GM20431 (cell line): ENCODE measurements around the gene FBXO10.
"Not testable (repeated sequence)": the region's sequence is repeated elsewhere in the genome, so short reads cannot be mapped to it uniquely, and the experiment has no call there.

Experiments
- in situ Hi-C: fragments of 300-500 bp; cut with MseI, MboI; formaldehyde crosslinking; loops from one replicate; pipeline ENCODE4 v1.15.0; 2020; ENCODE audit warnings: low sequenced_read_pairs; ENCODE audit not compliant: unreplicated experiment

FBXO10 gene

DNA sequence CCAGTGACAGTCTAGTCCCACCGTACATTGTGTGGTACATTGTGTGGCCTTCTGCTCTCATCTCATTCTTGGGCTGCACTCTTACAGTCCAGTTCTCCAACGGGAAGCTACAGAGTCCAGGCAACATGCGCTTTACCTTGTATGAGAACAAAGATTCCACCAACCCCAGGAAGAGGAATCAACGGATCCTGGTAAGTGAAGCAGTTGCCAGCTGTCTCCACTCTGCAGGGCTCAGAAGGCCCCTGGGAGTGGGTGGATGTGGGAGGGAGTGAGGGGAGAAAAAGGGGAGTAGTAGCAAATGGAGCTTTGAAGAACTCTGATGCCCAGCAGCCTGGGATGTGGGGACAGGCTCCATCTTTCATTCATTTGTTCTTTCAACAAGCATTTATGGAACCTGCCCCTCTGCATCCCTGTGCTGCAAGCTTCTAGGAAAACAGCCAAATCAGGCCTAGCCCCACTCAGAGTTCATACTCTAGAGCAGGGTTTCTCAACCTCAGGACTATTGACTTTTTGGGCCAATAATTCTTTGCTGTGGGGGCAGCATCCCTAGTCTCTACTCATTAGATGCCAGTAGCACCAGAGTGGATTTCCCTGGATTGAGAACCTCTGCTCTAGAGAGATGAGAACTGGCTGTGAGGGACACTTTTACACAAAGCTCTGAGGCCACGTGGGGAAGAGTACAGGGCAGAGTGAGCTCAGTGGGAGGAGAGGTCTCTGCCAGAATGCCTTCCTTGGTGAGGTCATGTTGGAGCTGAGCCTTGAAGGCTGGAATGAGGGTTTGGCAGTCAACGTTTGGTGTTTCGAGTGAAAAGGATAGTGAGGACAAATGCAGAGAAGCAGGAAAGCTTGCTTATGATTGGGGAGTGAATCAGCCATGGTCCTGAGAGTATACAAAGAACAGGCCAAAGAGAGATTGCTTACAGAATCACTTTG is 89.3 kb downstream of the FBXO10 start:
- in situ Hi-C loops: loop anchor here (10.0 kb wide), 1 partner anchor 58 kb away; no protein-coding TSS in a partner anchor

- in situ Hi-C loops: loop anchor here (10.0 kb wide), 1 partner anchor 59 kb away; no protein-coding TSS in a partner anchor
These were observed 89.9 kb downstream of the FBXO10 start for GRCh38 chr9:37486256-37486615.

DNA sequence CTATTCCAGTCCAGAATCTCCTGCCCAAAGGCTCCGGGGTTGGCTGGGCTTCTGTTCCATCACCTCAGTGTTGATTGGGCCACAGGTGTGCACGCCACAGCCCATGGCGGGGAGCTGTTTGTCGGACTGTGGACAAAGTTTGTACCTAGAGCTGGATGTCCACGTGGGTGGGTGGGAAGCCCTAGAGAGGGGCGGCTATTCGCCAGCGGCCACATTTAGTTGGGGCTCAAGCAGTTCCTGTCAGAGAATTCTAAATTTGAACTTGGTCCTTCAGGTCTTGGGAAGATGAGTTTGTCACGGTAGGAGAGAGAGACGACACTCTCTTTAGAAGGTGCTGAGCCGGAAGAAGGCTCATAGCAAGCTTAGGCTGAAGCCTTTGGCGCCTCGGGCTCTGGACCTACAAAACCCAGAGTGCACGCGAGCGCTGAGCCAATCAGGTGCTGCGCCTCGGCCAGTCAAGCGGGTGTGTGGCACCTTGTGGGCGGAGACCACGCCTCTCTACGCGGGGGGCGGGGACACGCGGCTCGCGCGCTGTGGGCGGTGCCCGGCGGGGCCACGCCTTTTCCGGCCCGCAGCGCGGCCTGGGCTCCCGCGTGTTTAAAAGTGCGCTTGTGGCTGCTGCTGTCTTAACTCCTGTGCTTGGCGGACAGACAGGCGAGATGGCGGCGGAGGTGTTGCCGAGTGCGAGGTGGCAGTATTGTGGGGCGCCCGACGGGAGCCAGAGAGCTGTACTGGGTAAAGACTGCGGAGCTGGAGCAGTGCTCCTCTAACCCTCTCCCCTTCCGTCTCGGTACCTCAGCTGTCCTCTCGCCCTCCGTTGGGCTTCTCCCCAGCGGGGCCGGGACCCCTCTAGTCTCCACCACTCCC is 90.6 kb downstream of the FBXO10 start, which contains the start of gene POLR1E:
TSS of gene POLR1E (plus strand) at position 560 of the 867 bp plus-strand sequence. CDS start at position 660, 100 bp downstream.
- in situ Hi-C loops: loop anchor here (10.0 kb wide), 1 partner anchor 59 kb away; no protein-coding TSS in a partner anchor

DNA sequence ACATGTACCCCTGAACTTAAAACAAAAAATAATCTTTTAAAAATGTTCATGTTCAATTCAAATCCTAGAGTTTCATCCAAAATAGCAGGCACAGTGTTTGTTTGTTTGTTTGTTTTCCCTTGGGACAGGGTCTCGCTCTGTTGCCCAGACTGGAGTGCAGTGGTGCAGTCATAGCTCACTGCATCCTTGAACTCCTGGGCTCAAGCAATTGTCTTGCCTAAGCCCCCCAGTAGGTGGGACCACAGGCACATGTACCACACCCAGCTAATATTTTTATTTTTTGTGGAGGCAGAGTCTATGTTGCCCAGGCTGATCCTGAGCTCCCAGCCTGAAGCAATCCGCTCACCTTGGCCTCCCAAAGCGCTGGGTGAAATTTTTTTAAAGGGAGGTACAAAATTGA is 95.4 kb downstream of the FBXO10 start:
- in situ Hi-C loops: loop anchor here (10.0 kb wide), 1 partner anchor 64 kb away; no protein-coding TSS in a partner anchor

DNA sequence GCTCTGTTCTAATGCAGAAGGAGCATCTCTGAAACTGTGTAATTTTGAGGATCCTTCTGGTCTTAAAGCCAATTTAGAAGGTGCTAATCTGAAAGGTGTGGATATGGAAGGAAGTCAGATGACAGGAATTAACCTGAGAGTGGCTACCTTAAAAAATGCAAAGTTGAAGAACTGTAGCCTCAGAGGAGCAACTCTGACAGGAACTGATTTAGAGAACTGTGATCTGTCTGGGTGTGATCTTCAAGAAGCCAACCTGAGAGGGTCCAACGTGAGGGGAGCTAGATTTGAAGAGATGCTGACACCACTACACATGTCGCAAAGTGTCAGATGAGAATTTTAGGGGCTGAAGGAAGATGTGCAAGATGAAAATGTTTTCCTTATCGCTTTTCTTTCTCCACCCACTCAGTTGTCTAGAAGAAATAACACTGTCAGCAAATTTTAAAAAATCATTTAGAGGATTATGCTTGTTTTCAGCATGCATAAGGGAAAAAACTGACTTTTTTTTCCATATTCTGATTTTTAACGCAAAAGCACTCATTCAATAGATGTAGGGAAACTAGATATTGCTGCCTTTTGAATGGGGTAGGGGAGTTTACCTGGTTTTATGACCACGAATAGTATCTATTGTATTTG is 98.1 kb downstream of the FBXO10 start:
- in situ Hi-C loops: not testable (repeated sequence)

DNA sequence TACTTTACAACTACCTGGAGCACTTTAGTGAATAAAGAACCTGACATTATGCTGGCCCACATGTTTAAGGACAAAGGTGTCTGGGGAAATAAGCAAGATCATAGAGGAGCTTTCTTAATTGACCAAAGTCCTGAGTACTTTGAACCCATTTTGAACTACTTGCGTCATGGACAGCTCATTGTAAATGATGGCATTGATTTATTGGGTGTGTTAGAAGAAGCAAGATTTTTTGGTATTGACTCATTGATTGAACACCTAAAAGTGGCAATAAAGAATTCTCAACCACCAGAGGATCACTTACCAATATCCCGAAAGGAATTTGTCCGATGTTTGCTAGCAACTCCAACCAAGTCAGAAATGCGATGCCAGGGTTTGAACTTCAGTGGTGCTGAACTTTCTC is 98.7 kb downstream of the FBXO10 start:
- in situ Hi-C loops: not testable (repeated sequence)

DNA sequence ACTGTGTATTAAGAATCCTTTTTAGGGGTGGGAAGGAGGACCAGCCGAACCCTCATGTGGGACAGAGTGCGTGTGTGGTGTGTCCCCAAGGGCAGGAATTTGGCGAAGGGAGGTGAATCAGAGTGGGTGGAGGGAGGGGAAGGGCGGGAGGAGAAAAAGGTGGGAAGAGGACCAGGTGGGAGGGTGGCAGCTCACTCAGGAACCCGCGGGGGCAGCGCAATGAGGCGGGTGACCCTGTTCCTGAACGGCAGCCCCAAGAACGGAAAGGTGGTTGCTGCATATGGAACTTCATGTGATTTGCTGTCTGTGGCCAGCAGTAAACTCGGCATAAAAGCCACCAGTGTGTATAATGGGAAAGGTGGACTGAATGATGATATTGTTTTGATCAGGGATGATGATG is 99.2 kb downstream of the FBXO10 start:
- in situ Hi-C loops: no loop called here

GRCh38 chr9:37474438-37474837 is 101.7 kb downstream of the FBXO10 start:
- in situ Hi-C loops: no loop called here

- in situ Hi-C loops: not testable (repeated sequence)
These were observed 102.2 kb downstream of the FBXO10 start for GRCh38 chr9:37473982-37474381.

- in situ Hi-C loops: no loop called here
These were observed 104.1 kb downstream of the FBXO10 start for GRCh38 chr9:37471942-37472684.

DNA sequence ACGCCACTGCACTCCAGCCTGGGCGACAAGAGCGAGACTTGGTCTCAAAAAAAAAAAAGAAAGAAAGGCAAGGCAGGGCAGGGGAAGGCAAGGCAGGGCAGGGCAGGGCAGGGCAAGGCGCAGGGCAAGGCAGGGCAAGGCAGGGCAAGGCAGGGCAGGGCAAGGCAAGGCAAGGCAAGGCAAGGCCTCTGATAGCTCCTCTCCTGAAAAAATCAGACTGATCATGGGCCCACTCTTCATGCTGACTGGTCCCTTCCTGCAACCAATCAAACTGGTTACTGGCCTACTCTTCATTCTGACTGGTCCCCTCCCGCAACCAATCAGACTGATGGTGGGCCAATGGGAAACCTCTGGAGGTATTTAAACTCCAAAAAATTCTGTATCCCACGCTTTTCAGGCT is 107.6 kb downstream of the FBXO10 start:
- in situ Hi-C loops: no loop called here

GRCh38 chr9:37467530-37467929 is 108.7 kb downstream of the FBXO10 start:
- in situ Hi-C loops: not testable (repeated sequence)

DNA sequence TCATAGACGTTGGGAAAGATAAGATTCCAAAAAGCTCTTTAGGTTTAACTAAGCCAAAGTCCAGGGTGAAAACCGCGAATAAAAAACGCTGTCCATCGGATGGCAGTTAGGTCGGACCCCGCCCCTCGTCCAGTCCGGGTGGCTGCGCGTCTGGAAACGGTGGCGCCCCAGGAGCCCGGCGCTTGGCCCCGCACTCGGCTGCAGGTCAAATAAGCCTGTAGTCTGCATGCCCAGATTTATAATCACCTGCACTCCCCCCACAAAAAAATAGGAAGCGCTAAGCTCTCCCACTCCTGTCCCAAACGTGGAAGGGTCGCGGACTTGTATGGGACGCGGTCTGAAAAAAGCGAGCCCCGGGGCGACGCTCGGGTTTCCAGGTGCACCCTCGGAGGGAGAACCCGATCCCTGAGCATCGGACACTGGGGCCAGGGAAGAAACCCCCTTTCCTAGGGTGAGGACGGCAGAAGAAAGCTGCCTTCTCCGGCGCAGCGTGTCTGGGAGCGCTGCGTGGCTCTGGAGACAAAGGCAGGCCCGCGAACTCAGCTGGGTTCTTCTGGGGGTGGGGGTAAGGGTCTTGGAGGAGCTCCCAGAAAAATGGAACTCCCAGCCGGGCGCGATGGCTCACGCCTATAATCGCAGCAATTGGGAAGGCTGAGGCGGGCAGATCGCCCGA is 110.0 kb downstream of the FBXO10 start:
- in situ Hi-C loops: no loop called here

- in situ Hi-C loops: no loop called here
These were observed 110.7 kb downstream of the FBXO10 start, which contains the start of gene ZBTB5 for GRCh38 chr9:37465249-37466036. Gene ZBTB5, minus strand, starts transcription at chr9:37465450. Its CDS starts 22,899 bp downstream, at chr9:37442551.

- in situ Hi-C loops: no loop called here
These were observed 111.5 kb downstream of the FBXO10 start for GRCh38 chr9:37464426-37465248.

DNA sequence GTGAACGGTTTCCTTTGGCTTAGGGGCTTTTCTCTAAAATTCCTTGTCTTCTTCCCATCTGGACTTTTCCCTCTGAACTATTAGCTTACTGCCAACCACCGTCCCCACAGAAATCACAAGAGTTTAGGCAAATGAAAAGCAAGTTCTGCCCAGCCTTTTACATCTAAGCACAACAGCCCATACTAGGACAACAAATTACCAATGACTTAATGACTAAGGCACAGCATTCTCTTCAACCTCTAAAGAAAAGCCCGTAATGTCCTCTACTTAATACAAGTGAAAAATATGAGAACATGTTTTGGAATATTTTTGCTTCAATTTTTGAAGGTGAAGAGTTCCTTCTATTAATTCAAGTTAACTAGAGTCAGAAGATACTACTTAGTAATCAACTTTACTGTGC is 112.2 kb downstream of the FBXO10 start:
- in situ Hi-C loops: no loop called here
